H1 (cell line): ENCODE measurements around the gene RAP1GAP. TPM values are rescaled to one million over a fixed set of nuclear protein-coding genes. Genes with fewer than 3 reads are reported as not detected.

Source experiments
- CTCF ChIA-PET: fragments of 300-600 bp; sonication (Branson Sonifier 250); formaldehyde crosslinking; loops from one replicate; lab custom pipeline; 2021; ENCODE audit not compliant: partially characterized antibody; lab: Charles Lee
- POLR2A ChIA-PET: fragments of 300-600 bp; sonication (Branson Sonifier 250); formaldehyde crosslinking; loops from one replicate; lab custom pipeline; 2021; ENCODE audit warnings: inconsistent platforms; ENCODE audit not compliant: partially characterized antibody; lab: Charles Lee
- DNase-seq, 2 experiments: peaks; one replicate each; pipeline versions ENCODE4 v3.0.0 to v3.0.0-alpha.2; 2010 to 2022; ENCODE audit warnings: low spot score in 2 of 2, low read depth in 1 of 2, mixed read lengths in 1 of 2
- FAIRE-seq: peaks from 2 replicates; lab custom pipeline; 2011; peaks lifted over from hg19 to GRCh38; lab: Jason Lieb, UNC
- H2AFZ ChIP-seq: 2 replicates; pipeline ENCODE4 v1.8.1; 2012; ENCODE audit warnings: low read length, inconsistent platforms
- H2AK5ac ChIP-seq: 2 replicates; pipeline ENCODE4 v1.6.1; 2013; ENCODE audit warnings: low read depth, low read length
- H2BK120ac ChIP-seq: replicated peaks from 2 replicates; pipeline ENCODE3; 2013; ENCODE audit warnings: low read depth, low read length, inconsistent platforms
- H2BK12ac ChIP-seq: 2 replicates; pipeline ENCODE4 v1.6.1; 2013; ENCODE audit warnings: low read depth, low read length
- H2BK15ac ChIP-seq: 2 replicates; pipeline ENCODE4 v1.6.1; 2013; ENCODE audit warnings: low read length
- H2BK20ac ChIP-seq: 2 replicates; pipeline ENCODE4 v1.6.1; 2013; ENCODE audit warnings: low read length
- H2BK5ac ChIP-seq: 2 replicates; pipeline ENCODE4 v1.6.1; 2013; ENCODE audit warnings: low read depth, low read length
- H3K14ac ChIP-seq: 2 replicates; pipeline ENCODE4 v1.6.1; 2013; ENCODE audit warnings: inconsistent platforms; ENCODE audit not compliant: insufficient read length
- H3K18ac ChIP-seq: 2 replicates; pipeline ENCODE4 v1.6.1; 2013; ENCODE audit warnings: low read length; ENCODE audit errors: extremely low read depth
- H3K23ac ChIP-seq: 2 replicates; pipeline ENCODE4 v1.6.1; 2013; ENCODE audit warnings: inconsistent platforms; ENCODE audit not compliant: insufficient read length
- H3K23me2 ChIP-seq: 2 replicates; pipeline ENCODE4 v1.6.1; 2013; ENCODE audit warnings: low read depth, low read length
- H3K27ac ChIP-seq: 2 replicates; pipeline ENCODE4 v1.6.1; 2011; ENCODE audit warnings: low read depth, low read length, inconsistent platforms
- H3K27me3 ChIP-seq, 4 experiments: replicated peaks in 1 of 4; 1 replicate in 1 of 4; 2 replicates in 3 of 4; pipeline versions ENCODE4 v1.6.1 to v1.8.1; 2011 to 2013; ENCODE audit warnings: low read length in 3 of 4, mild to moderate bottlenecking in 3 of 4, inconsistent platforms in 2 of 4, mixed read lengths in 2 of 4, moderate library complexity in 1 of 4; ENCODE audit not compliant: control insufficient read depth in 3 of 4, insufficient read depth in 3 of 4; ENCODE audit errors: extremely low read depth in 1 of 4
- H3K36me3 ChIP-seq, 4 experiments: 2 replicates each; pipeline versions ENCODE4 v1.6.1 to v1.8.1; 2011 to 2013; ENCODE audit warnings: mild to moderate bottlenecking in 4 of 4, low read length in 3 of 4, moderate library complexity in 2 of 4, control low read depth in 1 of 4, inconsistent platforms in 1 of 4; ENCODE audit not compliant: insufficient read depth in 4 of 4, control insufficient read depth in 2 of 4
- H3K4ac ChIP-seq: replicated peaks from 2 replicates; pipeline ENCODE3; 2013; ENCODE audit warnings: low read length, low read depth, mixed read lengths, inconsistent platforms; ENCODE audit not compliant: insufficient read length
- H3K4me1 ChIP-seq, 4 experiments: replicated peaks in 1 of 4; 1 replicate in 1 of 4; 2 replicates in 3 of 4; pipeline versions ENCODE4 v1.6.1 to v1.8.1; 2011 to 2013; ENCODE audit warnings: low read length in 3 of 4, inconsistent platforms in 2 of 4, mixed read lengths in 1 of 4; ENCODE audit not compliant: insufficient read depth in 4 of 4, control insufficient read depth in 3 of 4
- H3K4me2 ChIP-seq, 2 experiments: 2 replicates each; pipeline versions ENCODE4 v1.6.1 to v1.8.1; 2011 to 2013; ENCODE audit warnings: low read depth in 2 of 2, low read length in 2 of 2, control low read depth in 1 of 2, inconsistent platforms in 1 of 2, mild to moderate bottlenecking in 1 of 2; ENCODE audit not compliant: insufficient read depth in 1 of 2
- H3K4me3 ChIP-seq, 4 experiments: fragments of 200-600, 300-600 bp in 1 of 4; sonication (generic), shearing (Covaris generic), sonication (Bioruptor Twin) in 1 of 4; 2 replicates each; pipeline versions ENCODE4 v1.5.1 to v1.8.1; 2011 to 2016; ENCODE audit warnings: low read length in 4 of 4, low read depth in 3 of 4, control low read depth in 2 of 4, inconsistent platforms in 2 of 4, mild to moderate bottlenecking in 2 of 4, mixed read lengths in 1 of 4, moderate library complexity in 1 of 4; ENCODE audit not compliant: insufficient read depth in 2 of 4; ENCODE audit errors: extremely low read depth in 1 of 4
- H3K56ac ChIP-seq: replicated peaks from 2 replicates; pipeline ENCODE3; 2013; ENCODE audit warnings: low read depth, mild to moderate bottlenecking, mixed read lengths, low read length, inconsistent platforms; ENCODE audit not compliant: insufficient read length
- H3K79me1 ChIP-seq: 2 replicates; pipeline ENCODE4 v1.6.1; 2013; ENCODE audit warnings: low read depth, low read length, control low read depth
- H3K79me2 ChIP-seq, 2 experiments: 2 replicates each; pipeline versions ENCODE4 v1.6.1 to v1.8.1; 2012 to 2013; ENCODE audit warnings: low read length in 2 of 2, mild to moderate bottlenecking in 2 of 2, inconsistent platforms in 1 of 2; ENCODE audit not compliant: insufficient read depth in 2 of 2, control insufficient read depth in 1 of 2
- H3K9ac ChIP-seq, 4 experiments: replicated peaks in 1 of 4; 1 replicate in 1 of 4; 2 replicates in 3 of 4; pipeline versions ENCODE4 v1.6.1 to v1.8.1; 2011 to 2013; ENCODE audit warnings: low read depth in 3 of 4, low read length in 3 of 4, control low read depth in 2 of 4, mild to moderate bottlenecking in 2 of 4, moderate library complexity in 2 of 4, inconsistent platforms in 1 of 4; ENCODE audit errors: extremely low read depth in 1 of 4
- H3K9me3 ChIP-seq, 2 experiments: 2 replicates each; pipeline versions ENCODE4 v1.6.1 to v1.8.1; 2012 to 2013; ENCODE audit warnings: mild to moderate bottlenecking in 2 of 2, moderate library complexity in 2 of 2, control low read depth in 1 of 2, inconsistent platforms in 1 of 2, low read depth in 1 of 2, low read length in 1 of 2, mixed read lengths in 1 of 2; ENCODE audit not compliant: insufficient read depth in 2 of 2
- H4K20me1 ChIP-seq, 2 experiments: replicated peaks in 1 of 2; 2 replicates each; pipeline versions ENCODE3 to v1.8.1; 2011 to 2013; ENCODE audit warnings: inconsistent platforms in 2 of 2, low read length in 2 of 2, mild to moderate bottlenecking in 1 of 2; ENCODE audit not compliant: insufficient read depth in 2 of 2, control insufficient read depth in 1 of 2
- H4K5ac ChIP-seq: 2 replicates; pipeline ENCODE4 v1.6.1; 2013; ENCODE audit warnings: low read length, low read depth, mixed read lengths, inconsistent platforms; ENCODE audit not compliant: insufficient read length
- H4K8ac ChIP-seq: 2 replicates; pipeline ENCODE4 v1.8.0; 2013; ENCODE audit warnings: mild to moderate bottlenecking, moderate library complexity, low read length, inconsistent platforms; ENCODE audit not compliant: insufficient read depth; ENCODE audit errors: extremely low read depth
- H4K91ac ChIP-seq: replicated peaks from 2 replicates; pipeline ENCODE3; 2013; ENCODE audit warnings: low read length, mixed read lengths, inconsistent platforms; ENCODE audit not compliant: insufficient read length
- CBX5 ChIP-seq: fragments of 300-800, 300-1000 bp; sonication (generic); IDR thresholded peaks from 2 replicates; pipeline ENCODE4 v1.7.1; 2016; ENCODE audit warnings: antibody characterized with exemption, low read length, low read depth
- CBX8 ChIP-seq: fragments of 300-800, 300-1000 bp; sonication (generic); IDR thresholded peaks from 2 replicates; pipeline ENCODE4 v1.7.1; 2016; ENCODE audit warnings: low read depth, low read length, borderline replicate concordance
- EZH2 ChIP-seq: fragments of 200-600 bp; sonication (generic); IDR thresholded peaks from 2 replicates; pipeline ENCODE4 v1.7.1; 2012; ENCODE audit warnings: low read depth, mild to moderate bottlenecking, moderate library complexity, low read length, inconsistent platforms; ENCODE audit not compliant: severe bottlenecking
- FOSL1 ChIP-seq: IDR thresholded peaks from 2 replicates; pipeline ENCODE4 v1.6.1; 2011; ENCODE audit warnings: mild to moderate bottlenecking, low read depth, low read length, moderate library complexity; ENCODE audit not compliant: insufficient read depth
- MAX ChIP-seq: IDR thresholded peaks from 2 replicates; pipeline ENCODE4 v1.6.1; 2012; ENCODE audit warnings: inconsistent platforms
- PHF8 ChIP-seq: fragments of 200-600 bp; sonication (generic); conservative IDR thresholded peaks from 2 replicates; pipeline ENCODE4 v1.7.1; 2012; ENCODE audit warnings: low read depth, mild to moderate bottlenecking, inconsistent platforms, low read length, moderate library complexity
- RAD21 ChIP-seq, 2 experiments: IDR thresholded peaks in 1 of 2; conservative IDR thresholded peaks in 1 of 2; 2 replicates each; pipeline ENCODE4 v1.6.1; 2011; ENCODE audit warnings: low read depth in 2 of 2, low read length in 2 of 2, improper control_type of control experiment in 1 of 2, inconsistent platforms in 1 of 2, mild to moderate bottlenecking in 1 of 2, moderate library complexity in 1 of 2
- RXRA ChIP-seq: IDR thresholded peaks from 2 replicates; pipeline ENCODE4 v1.6.1; 2011; ENCODE audit warnings: low read depth, mild to moderate bottlenecking, low read length, moderate library complexity; ENCODE audit not compliant: insufficient read depth
- SP1 ChIP-seq: IDR thresholded peaks from 2 replicates; pipeline ENCODE4 v1.6.1; 2011; ENCODE audit warnings: low read depth, low read length
- ZNF274 ChIP-seq: IDR thresholded peaks from 2 replicates; pipeline ENCODE4 v1.7.0; 2012; ENCODE audit warnings: low read length, borderline replicate concordance; ENCODE audit errors: extremely low read depth
- WGBS, 2 experiments: shearing (Covaris generic) in 1 of 2; methylation state at CpG; one replicate each; pipeline versions ENCODE4 v1.1.6 to v1.1.7; 2013 to 2015; ENCODE audit warnings: low lambda C conversion rate in 2 of 2, mixed read lengths in 2 of 2, inconsistent platforms in 1 of 2, low coverage in 1 of 2, missing lambda C conversion rate in 1 of 2; ENCODE audit not compliant: insufficient replicate concordance in 2 of 2, insufficient coverage in 1 of 2, insufficient read length in 1 of 2; ENCODE audit errors: extremely low coverage in 1 of 2, missing lambda C conversion rate in 1 of 2; 5-methylcytosine and 5-hydroxymethylcytosine counted together
- polyA plus RNA-seq, 7 experiments: library from polyadenylated mRNA; depleted of rRNA in 3 of 7; stranded (reverse) in 5 of 7; unstranded in 2 of 7; fragments of >200 nt in 5 of 7; fragments of 200-250 nt in 2 of 7; gene quantifications; 1 replicate in 5 of 7; 2 replicates in 1 of 7; 4 replicates in 1 of 7; pipeline versions ENCODE4 v1.2.1 to v1.2.3, GENCODE V29; 2011 to 2013; ENCODE audit warnings: missing spikeins in 2 of 7, mixed read lengths in 2 of 7
- total RNA-seq: library from RNA; stranded (reverse); fragmentation: NEBNext Ultra II Directional; extraction: Animal tissue kit (Norgen Biotek cat#: 25700); gene quantifications from 2 replicates; pipeline ENCODE4 v1.2.1, GENCODE V29; 2021

RAP1GAP gene
- total and polyA plus RNA-seq, 2 of the 8 experiments (the other 6 are each of a cell fraction or from before 2014, with no cell fraction given) = 8.4 TPM

- WGBS, 2 experiments = 92% methylated on average over 9 of the region's 9 CpGs; no CpG with 5 or more reads in 1 of the 2 experiments
- H3K9me3 ChIP-seq = no peaks in the 10 kb centered on the region
- peaks cover 0 to 1% of the 10 kb centered on the region in 2 experiments for H4K20me1 ChIP-seq
- no peak overlapping the region for H3K27ac ChIP-seq
- H3K36me3 ChIP-seq = no peaks in the 10 kb centered on the region
- H2AFZ ChIP-seq = no peak overlapping the region
- no peak overlapping the region for H3K14ac ChIP-seq
- no peaks in the 10 kb centered on the region for H3K79me1 ChIP-seq
- H2BK20ac ChIP-seq = no peak overlapping the region
- no peak overlapping the region for H2BK15ac ChIP-seq
- H2AK5ac ChIP-seq = no peak overlapping the region
- H3K18ac ChIP-seq = no peak overlapping the region; the same call in 1 of the 2 replicates
- no peak for DNase-seq
- no peaks in the 10 kb centered on the region for H3K23me2 ChIP-seq
- ChIA-PET POLR2A (no interaction called here), CTCF (interaction anchor here (1.0 to 1.8 kb wide), 3 partner anchors 11 to 73 kb away, joined by 4 read pairs; no protein-coding TSS in a partner anchor)
- H3K79me2 ChIP-seq = no peaks in the 10 kb centered on the region
- H3K27me3 ChIP-seq = peaks cover 0 to 4% (median 1%) of the 10 kb centered on the region in 4 experiments; a peak in 3 of 7 replicates
- no peak overlapping the region for H2BK12ac ChIP-seq
- H3K56ac ChIP-seq = no peak overlapping the region
- no peak for FAIRE-seq
- no peak overlapping the region for H3K4me2 ChIP-seq
- H3K4me1 ChIP-seq = peaks cover 0 to 7% (median 2%) of the 10 kb centered on the region in 4 experiments; a peak in 3 of 7 replicates
- H4K8ac ChIP-seq = no peak overlapping the region
- H2BK120ac ChIP-seq = no peak overlapping the region
- H3K23ac ChIP-seq = no peak overlapping the region
- no peak overlapping the region for H3K9ac ChIP-seq
- H3K4ac ChIP-seq = no peak overlapping the region
- H4K5ac ChIP-seq = no peak overlapping the region
- H4K91ac ChIP-seq = no peak overlapping the region
- H2BK5ac ChIP-seq = no peak overlapping the region
- no peak overlapping the region for H3K4me3 ChIP-seq
- TF ChIP-seq ZNF274 = no peak
- TF ChIP-seq RXRA = no peak
- TF ChIP-seq RAD21 (IDR thresholded peaks at IDR 0.05 in 1 of 2, conservative IDR thresholded peaks at IDR 0.05 in 1 of 2; ENCODE audit: low read depth in 2 of 2, low read length in 2 of 2) = no peak
- no peak for TF ChIP-seq CBX5
- no peak for TF ChIP-seq MAX
- TF ChIP-seq PHF8 = no peak
- TF ChIP-seq SP1 = no peak
- TF ChIP-seq CBX8 = no peak
- TF ChIP-seq EZH2 = no peak
- TF ChIP-seq FOSL1 = no peak
These were observed 84.1 kb downstream of the RAP1GAP start for GRCh38 chr1:21585037-21585436.
